B cell (primary cell): Measurements from ENCODE around the gene GSG1.

Source experiments
- CTCF ChIP-seq: fragments of 200-600 bp; IDR thresholded peaks from one replicate; pipeline ENCODE4 v1.8.0; 2022; ENCODE audit warnings: antibody characterized with exemption, mild to moderate bottlenecking
- EZH2 ChIP-seq: IDR thresholded peaks from 2 replicates; pipeline ENCODE4 v1.6.1; 2012; ENCODE audit warnings: borderline replicate concordance, low read depth, mild to moderate bottlenecking, moderate library complexity, low read length; ENCODE audit not compliant: insufficient read depth, poor library complexity, severe bottlenecking

GRCh38 chr12:13039328-13039956 lies 64.0 kb downstream of the GSG1 start:
- no peak for TF ChIP-seq CTCF
- TF ChIP-seq EZH2: no peak
